NCI-H2029 (cell line): ENCODE results near the gene C10orf62.
A peak's percentile ranks its signal among the peaks of the same experiment; 100 is the strongest.
"Not testable (repeated sequence)": the region's sequence is repeated elsewhere in the genome, so short reads cannot be mapped to it uniquely, and the experiment has no call there.

ENCODE experiments used
- DNase-seq: peaks from one replicate; lab custom pipeline; 2025; lab: John Stamatoyannopoulos, UW

Gene C10orf62

DNA sequence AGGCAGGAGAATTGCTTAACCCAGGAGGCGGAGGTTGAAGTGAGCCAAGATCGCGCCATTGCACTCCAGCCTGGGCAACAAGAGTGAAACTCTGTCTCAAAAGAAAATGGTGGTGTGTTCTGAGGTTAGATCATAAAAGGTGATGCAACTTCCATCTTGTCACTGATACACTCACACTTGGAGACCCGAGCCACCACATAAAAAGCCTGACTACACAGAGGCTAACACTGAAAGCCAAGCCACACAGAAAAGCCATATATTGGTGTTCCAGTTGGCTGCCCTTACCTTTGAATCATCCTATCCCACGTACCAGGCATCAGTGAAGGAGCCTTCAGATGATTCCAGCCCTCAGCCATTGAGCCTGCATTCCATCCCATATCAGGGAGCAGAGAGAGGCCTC lies 39.8 kb downstream of the C10orf62 start:
- DNase-seq = no peak

DNA sequence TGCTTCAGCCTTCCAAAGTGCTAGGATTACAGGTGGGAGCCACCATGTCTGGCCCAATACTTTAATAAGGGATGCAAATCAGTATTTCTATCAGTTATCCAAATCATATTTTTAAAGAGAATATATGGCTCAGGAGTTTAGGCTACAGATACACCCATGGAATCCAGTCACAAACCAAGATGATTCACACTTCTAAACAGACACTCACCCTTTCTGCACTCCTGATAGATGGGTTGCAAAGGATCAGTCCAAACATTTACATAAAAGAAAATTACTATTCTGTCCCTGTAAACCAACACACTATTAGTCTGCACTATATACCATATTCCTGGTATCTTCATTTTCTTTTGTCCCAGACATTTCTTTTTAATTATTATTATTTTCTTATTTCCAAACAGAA lies 41.6 kb downstream of the C10orf62 start:
- no peak for DNase-seq

DNA sequence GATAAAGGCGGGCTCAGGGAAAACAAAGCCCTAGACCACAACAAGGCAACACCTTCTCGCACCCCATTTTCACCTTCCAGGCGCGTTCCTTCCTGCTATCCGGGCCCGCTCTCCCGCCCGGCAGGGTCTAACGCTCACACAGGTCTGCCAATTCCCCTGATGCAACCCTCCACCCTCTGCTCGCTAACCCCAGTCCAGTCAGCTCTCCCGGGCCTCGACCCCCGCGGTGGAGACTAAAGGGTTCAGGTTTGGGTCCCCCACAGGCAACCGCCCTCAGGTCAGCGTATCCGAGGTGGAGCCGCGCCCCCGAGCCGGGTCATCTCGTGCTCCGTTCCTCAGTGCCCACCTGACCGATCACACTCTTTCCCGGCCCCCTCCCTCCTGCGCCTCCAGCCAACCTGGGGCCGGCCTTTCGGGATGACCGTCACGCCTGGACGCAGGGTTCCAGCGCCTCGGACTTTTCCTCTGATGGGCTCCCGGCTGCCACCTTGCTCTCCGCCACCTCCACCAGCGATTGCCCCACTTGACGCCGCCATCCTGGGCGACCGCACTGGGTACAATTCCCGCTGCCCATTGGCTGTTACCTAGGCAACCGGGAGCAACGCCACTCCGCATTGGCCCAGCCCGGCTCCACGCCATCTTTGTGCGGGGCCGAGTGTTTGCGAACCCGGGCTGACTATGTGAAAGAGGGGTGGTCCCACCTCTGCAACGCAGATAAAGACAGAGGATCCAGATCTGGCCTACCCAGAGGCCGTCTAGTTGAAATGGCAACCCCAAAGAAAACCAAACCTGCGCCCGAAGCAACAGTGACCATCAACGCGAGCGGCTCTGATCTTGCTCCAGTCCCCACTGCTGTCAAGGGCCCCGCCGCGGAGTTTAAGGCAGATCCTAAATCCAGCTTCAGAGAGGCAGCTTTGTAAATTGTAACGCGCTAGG lies 43.7 kb downstream of the C10orf62 start, which contains the start of gene MORN4:
Gene MORN4, minus strand, starts transcription at position 552 of the 936 bp plus-strand sequence. CDS start 13,847 bp downstream, outside the sequence.
- DNase-seq = peak; percentile 82

DNA sequence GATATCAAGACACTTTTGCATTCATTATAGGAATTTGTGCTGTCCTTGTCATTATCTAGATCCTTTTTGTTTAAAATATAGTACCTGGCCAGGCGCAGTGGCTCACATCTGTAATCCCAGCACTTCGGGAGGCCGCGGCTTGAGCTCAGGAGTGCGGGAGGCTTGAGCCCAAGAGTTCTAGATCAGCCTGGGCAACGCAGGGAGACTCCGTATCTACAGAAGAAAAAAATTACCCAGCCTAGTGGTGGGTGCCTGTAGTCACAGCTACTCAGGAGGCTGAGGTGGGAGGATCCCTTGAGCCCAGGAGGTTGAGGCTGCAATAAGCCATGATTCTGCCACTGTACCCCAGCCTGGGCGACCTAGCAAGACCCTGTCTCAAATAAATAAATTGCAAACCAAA lies 44.4 kb downstream of the C10orf62 start:
- peak; percentile 8 for DNase-seq

DNA sequence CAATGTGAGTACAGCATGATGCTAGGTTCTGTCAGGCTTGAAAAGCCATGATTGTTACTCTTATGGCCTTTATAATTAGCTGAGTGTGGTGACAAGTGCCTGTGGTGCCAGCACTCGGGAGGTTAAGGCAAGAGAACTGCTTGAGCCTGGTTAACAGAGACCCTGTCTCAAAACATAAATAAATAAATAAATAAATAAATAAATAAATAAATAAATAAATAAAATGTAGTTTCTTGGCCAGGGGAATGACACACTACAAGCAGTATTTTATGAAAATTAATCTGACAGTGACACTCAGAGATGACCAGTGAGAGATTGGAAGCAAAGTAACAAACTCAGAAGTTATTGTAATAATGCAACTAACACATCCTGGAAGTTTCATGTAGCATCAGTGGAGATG lies 46.1 kb downstream of the C10orf62 start:
- no peak for DNase-seq

DNA sequence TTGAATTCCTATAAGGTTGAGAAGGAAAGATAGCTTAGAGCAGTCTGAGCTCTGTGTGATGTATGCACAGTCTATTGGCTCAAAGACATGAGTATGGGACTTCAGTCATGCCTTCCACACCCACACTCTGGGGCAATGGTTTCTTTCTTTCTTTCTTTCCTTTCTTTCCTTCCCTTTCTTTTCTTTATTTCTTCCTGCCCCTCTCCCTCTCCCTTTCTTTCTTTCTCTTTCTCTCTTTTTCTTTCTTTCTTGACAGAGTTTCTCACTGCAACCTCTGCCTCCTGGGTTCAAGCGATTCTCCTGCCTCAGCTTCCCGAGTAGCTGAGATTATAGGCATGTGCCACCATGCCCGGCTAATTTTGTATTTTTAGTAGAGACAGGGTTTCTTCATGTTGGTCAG lies 49.6 kb downstream of the C10orf62 start:
- DNase-seq = not testable (repeated sequence)

DNA sequence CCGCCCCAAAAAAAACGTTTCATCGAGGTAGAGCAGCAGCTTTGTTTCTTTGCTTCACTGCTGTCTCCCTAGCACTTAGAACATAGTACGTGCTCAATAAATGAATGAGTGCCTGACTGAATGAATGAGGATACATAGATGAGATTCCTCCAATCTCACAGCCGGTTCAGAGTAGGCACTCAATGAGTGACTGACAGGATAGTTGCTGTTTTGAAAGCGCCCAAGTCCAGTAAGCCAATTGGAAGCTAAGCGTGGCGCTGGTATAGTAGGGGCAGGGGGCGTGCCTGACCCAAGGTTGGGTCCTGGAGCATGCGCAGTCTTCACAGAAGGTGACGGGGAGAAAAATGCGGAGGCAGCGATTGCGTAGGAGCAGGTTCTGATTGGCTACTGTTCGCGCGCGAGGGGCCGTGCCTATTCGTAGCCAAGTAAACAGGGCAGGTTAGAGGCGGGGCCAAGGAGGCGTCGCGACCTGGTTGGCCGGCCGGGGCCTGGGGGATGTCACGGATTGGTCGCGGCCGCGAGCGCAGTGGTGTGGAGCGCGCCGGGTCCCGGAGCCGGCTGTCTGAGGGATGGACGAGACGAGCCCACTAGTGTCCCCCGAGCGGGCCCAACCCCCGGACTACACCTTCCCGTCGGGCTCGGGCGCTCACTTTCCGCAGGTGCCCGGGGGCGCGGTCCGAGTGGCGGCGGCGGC lies 50.8 kb downstream of the C10orf62 start, which contains the start of gene PI4K2A:
Gene PI4K2A, plus strand, starts transcription at position 498 of the 694 bp plus-strand sequence. Its CDS starts 72 bp downstream, at position 570.
- DNase-seq = peak; percentile 93
